ENCODE measurements around the gene L3MBTL2.

DNA sequence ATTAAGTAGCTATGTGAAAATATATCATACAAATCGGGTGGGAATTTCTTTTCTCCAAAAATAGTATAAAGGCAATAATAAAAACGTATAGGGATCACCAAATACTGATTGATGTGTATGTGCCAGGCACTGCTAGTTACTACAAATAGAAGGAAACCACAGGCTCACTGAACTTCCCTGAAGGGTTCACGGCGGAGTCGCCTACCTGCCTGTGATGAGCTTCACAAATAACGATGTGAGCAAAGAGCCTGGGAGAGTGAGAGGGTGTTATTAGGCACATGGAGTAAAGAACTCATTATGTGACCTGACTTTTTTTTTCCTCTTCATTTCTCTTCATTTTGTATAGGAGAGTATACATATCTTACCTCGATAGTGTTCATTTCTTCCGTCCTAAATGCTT lies 36.0 kb upstream of the L3MBTL2 start:
- TF ChIP-seq, protein P1, sequence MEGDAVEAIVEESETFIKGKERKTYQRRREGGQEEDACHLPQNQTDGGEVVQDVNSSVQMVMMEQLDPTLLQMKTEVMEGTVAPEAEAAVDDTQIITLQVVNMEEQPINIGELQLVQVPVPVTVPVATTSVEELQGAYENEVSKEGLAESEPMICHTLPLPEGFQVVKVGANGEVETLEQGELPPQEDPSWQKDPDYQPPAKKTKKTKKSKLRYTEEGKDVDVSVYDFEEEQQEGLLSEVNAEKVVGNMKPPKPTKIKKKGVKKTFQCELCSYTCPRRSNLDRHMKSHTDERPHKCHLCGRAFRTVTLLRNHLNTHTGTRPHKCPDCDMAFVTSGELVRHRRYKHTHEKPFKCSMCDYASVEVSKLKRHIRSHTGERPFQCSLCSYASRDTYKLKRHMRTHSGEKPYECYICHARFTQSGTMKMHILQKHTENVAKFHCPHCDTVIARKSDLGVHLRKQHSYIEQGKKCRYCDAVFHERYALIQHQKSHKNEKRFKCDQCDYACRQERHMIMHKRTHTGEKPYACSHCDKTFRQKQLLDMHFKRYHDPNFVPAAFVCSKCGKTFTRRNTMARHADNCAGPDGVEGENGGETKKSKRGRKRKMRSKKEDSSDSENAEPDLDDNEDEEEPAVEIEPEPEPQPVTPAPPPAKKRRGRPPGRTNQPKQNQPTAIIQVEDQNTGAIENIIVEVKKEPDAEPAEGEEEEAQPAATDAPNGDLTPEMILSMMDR (conservative IDR thresholded peaks at IDR 0.05; ENCODE audit: low read length), result no peak
- TF ChIP-seq EZH2phosphoT487 (IDR thresholded peaks at IDR 0.05; ENCODE audit: borderline replicate concordance, low read depth, low read length), result no peak

Data from OCI-LY7 (cell line).